ENCODE measurements around the gene FAM156A. TPM values are rescaled to one million over a fixed set of nuclear protein-coding genes. Genes with fewer than 3 reads are reported as not detected.

The FAM156A gene
- total RNA-seq, 1 experiment from 2014 or later: 34.2 TPM

GRCh38 chrX:53000447-53001135 lies 42.3 kb upstream of the FAM156A start:
- intact Hi-C loops (cut with micrococcal nuclease; ENCODE audit: unreplicated experiment): no loop called here

GRCh38 chrX:52995987-52996331 lies 37.6 kb upstream of the FAM156A start:
- H3K27ac ChIP-seq: no peak overlapping the region
- intact Hi-C loops (cut with micrococcal nuclease; ENCODE audit: unreplicated experiment): loop anchor here (1.0 kb wide), 1 partner anchor 97 kb away; no protein-coding TSS in a partner anchor
- H3K9me3 ChIP-seq (ENCODE audit: insufficient read depth, low read depth): no peaks in the 10 kb centered on the region
- 0 out of 2 replicates have a peak, but pooled peaks cover 3% of the 10 kb centered on the region for H3K79me2 ChIP-seq (ENCODE audit: low read depth)
- no peak for DNase-seq
- no peaks in the 10 kb centered on the region for H3F3A ChIP-seq (ENCODE audit: insufficient read depth, low read depth)
- peak overlapping the region; percentile 53; the same call in 1 of the 2 replicates for H3K4me3 ChIP-seq
- H2AFZ ChIP-seq: no peak overlapping the region
- TSS peak; percentile 95 for BruUV-seq (replicated peaks)
- TF ChIP-seq CTCF (conservative IDR thresholded peaks at IDR 0.05) (no peak), EZH2 (IDR thresholded peaks at IDR 0.05; ENCODE audit: low read depth) (no peak)
- no peaks in the 10 kb centered on the region for H3K4me1 ChIP-seq (replicated peaks; ENCODE audit: insufficient read depth)
- peak overlapping the region; percentile 50 for H3K4me2 ChIP-seq
- ChIA-PET CTCF (no interaction called here), POLR2A (ENCODE audit: unreplicated experiment) (interaction anchor here (0.7 to 1.0 kb wide), 2 partner anchors 65 to 446 kb away, joined by 3 to 4 read pairs; no protein-coding TSS in a partner anchor)
- no peaks in the 10 kb centered on the region for H3K27me3 ChIP-seq (ENCODE audit: insufficient read depth, low read depth)
- H3K36me3 ChIP-seq (ENCODE audit: low read depth): no peaks in the 10 kb centered on the region
- H4K20me1 ChIP-seq (ENCODE audit: insufficient read depth): no peaks in the 10 kb centered on the region
- no peaks in the 10 kb centered on the region for H3K9me2 ChIP-seq (ENCODE audit: insufficient read depth)

More at GRCh38 chrX:53000447-53001135, 42.3 kb upstream of the FAM156A start:
- ChIA-PET CTCF (no interaction called here), POLR2A (ENCODE audit: unreplicated experiment) (no interaction called here)
- no peaks in the 10 kb centered on the region for H3K4me1 ChIP-seq (replicated peaks; ENCODE audit: insufficient read depth)
- no peaks in the 10 kb centered on the region for H3F3A ChIP-seq (ENCODE audit: insufficient read depth, low read depth)
- no peak overlapping the region for H3K27ac ChIP-seq
- H3K9me3 ChIP-seq (ENCODE audit: insufficient read depth, low read depth): no peaks in the 10 kb centered on the region
- DNase-seq: no peak
- H3K4me3 ChIP-seq: no peak overlapping the region
- TF ChIP-seq CTCF (conservative IDR thresholded peaks at IDR 0.05) (no peak), EZH2 (IDR thresholded peaks at IDR 0.05; ENCODE audit: low read depth) (no peak)
- H4K20me1 ChIP-seq (ENCODE audit: insufficient read depth): no peaks in the 10 kb centered on the region
- H3K79me2 ChIP-seq (ENCODE audit: low read depth): no peaks in the 10 kb centered on the region
- no peaks in the 10 kb centered on the region for H3K27me3 ChIP-seq (ENCODE audit: insufficient read depth, low read depth)
- H2AFZ ChIP-seq: no peak overlapping the region
- no peak overlapping the region for H3K4me2 ChIP-seq
- no peaks in the 10 kb centered on the region for H3K9me2 ChIP-seq (ENCODE audit: insufficient read depth)
- no peaks in the 10 kb centered on the region for H3K36me3 ChIP-seq (ENCODE audit: low read depth)
- no TSS peak for BruUV-seq (replicated peaks)

- TF ChIP-seq CTCF (conservative IDR thresholded peaks at IDR 0.05) (peak; percentile 59), EZH2 (IDR thresholded peaks at IDR 0.05; ENCODE audit: low read depth) (no peak)
- Histone ChIP-seq H3K79me2 (ENCODE audit: low read depth) (0 out of 2 replicates have a peak, but pooled peaks cover 3% of the 10 kb centered on the region), H4K20me1 (ENCODE audit: insufficient read depth) (no peaks in the 10 kb centered on the region), H3K27me3 (ENCODE audit: insufficient read depth, low read depth) (no peaks in the 10 kb centered on the region), H3K4me1 (replicated peaks; ENCODE audit: insufficient read depth) (no peaks in the 10 kb centered on the region), H3F3A (ENCODE audit: insufficient read depth, low read depth) (no peaks in the 10 kb centered on the region), H3K27ac (peak overlapping the region; percentile 66), H3K9me3 (ENCODE audit: insufficient read depth, low read depth) (no peaks in the 10 kb centered on the region), H3K4me2 (peak overlapping the region; percentile 69), H3K4me3 (peak overlapping the region; percentile 57; the same call in 1 of the 2 replicates), H3K9me2 (ENCODE audit: insufficient read depth) (no peaks in the 10 kb centered on the region), H3K36me3 (ENCODE audit: low read depth) (no peaks in the 10 kb centered on the region), H2AFZ (peak overlapping the region; percentile 73; the same call in 1 of the 2 replicates)
- no TSS peak for BruUV-seq (replicated peaks)
- ChIA-PET CTCF (no interaction called here), POLR2A (ENCODE audit: unreplicated experiment) (interaction anchor here (0.5 to 1.0 kb wide), 6 partner anchors 18 to 446 kb away, joined by 3 to 5 read pairs (median 4); partner anchors contain the start of gene RIBC1)
- intact Hi-C loops (cut with micrococcal nuclease; ENCODE audit: unreplicated experiment): loop anchor here (1.0 kb wide), 1 partner anchor 98 kb away; no protein-coding TSS in a partner anchor
- peak; percentile 80 to 97 for DNase-seq
Observed at GRCh38 chrX:52995135-52995986, 37.0 kb upstream of the FAM156A start.
